NAMALWA (cell line): ENCODE results near the gene KIF18B.

ENCODE experiments used
- DNase-seq: peaks from one replicate; pipeline ENCODE4 v3.0.0-alpha.2; 2015; ENCODE audit warnings: low spot score

KIF18B gene

GRCh38 chr17:44875761-44876160 is 71.8 kb downstream of the KIF18B start:
- DNase-seq: no peak
